ENCODE data around the gene DOK3. TPM values are rescaled to one million over a fixed set of nuclear protein-coding genes. Genes with fewer than 3 reads are reported as not detected.
A peak's percentile ranks its signal among the peaks of the same experiment; 100 is the strongest.

Gene DOK3
- total RNA-seq, 6 experiments from 2014 or later = 1.1 to 2.6 (median 1.3) TPM

DNA sequence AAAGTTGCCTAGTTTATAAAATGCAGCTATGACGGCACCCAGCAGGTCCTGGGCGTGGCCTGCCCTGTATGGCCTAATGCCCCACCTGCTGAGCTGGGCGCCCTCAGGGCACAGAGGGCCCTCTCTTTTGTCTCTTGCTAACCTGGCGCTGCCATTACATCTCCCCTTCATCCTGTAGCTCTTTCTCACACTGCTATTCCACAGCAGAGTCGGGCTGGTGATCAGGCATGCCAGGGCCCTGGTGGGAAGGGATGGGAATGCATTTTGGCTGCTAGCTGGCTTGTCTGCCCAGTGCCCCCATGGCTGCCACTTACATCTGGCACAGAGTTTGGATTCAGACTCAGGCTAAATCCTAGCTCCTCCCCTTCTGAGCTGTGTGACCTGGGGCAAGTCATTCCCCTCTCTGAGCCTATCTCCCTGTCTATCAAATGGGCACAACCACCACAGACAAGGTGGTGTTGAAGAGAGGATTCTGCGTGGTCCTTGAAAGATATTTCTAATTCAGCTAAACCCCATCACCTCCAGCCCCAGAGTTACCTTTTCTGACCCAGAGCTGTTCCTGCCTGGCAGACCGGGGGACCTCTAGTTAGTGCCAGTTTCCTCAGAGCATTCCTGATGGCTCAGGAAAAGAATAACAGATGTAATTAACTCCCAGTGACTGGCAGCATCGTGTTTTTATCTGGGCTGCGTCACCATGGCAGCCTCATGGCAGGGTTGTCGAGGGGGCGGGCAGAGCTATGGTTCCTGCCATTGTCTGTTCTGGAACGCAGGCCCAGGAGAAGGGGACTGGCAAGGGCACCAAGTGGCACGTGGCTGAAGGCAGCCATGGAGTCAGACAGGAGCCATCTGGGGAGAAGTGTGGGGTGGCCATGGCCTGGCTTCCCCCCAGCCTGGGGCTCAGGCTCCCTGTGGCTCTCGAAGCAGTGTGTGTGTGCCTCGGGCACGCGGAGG, 56.7 kb downstream of the DOK3 start:
- DNase-seq = no peak
- peaks cover 14% of the 10 kb centered on the region for H3K27me3 Mint-ChIP-seq (ENCODE audit: insufficient read depth)
- H3K36me3 Mint-ChIP-seq (ENCODE audit: low read depth) = peaks cover 14% of the 10 kb centered on the region
- H3K4me3 Mint-ChIP-seq = peak overlapping the region; percentile 19; the same call in 1 of the 2 replicates
- no peaks in the 10 kb centered on the region; the same call in 1 of the 2 replicates for H3K9me3 Mint-ChIP-seq
- H3K4me1 Mint-ChIP-seq (ENCODE audit: low read depth) = peaks cover 24% of the 10 kb centered on the region
- peak overlapping the region; percentile 9; the same call in 1 of the 2 replicates for H3K27ac Mint-ChIP-seq
- TF ChIP-seq, protein P1, sequence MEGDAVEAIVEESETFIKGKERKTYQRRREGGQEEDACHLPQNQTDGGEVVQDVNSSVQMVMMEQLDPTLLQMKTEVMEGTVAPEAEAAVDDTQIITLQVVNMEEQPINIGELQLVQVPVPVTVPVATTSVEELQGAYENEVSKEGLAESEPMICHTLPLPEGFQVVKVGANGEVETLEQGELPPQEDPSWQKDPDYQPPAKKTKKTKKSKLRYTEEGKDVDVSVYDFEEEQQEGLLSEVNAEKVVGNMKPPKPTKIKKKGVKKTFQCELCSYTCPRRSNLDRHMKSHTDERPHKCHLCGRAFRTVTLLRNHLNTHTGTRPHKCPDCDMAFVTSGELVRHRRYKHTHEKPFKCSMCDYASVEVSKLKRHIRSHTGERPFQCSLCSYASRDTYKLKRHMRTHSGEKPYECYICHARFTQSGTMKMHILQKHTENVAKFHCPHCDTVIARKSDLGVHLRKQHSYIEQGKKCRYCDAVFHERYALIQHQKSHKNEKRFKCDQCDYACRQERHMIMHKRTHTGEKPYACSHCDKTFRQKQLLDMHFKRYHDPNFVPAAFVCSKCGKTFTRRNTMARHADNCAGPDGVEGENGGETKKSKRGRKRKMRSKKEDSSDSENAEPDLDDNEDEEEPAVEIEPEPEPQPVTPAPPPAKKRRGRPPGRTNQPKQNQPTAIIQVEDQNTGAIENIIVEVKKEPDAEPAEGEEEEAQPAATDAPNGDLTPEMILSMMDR (IDR thresholded peaks at IDR 0.05) = peak; percentile 45

Other genes starting within 250 kb of the DOK3 start
- gene RAB24, start 206.1 kb downstream of the DOK3 start, total RNA-seq (2021; fragmentation: NEBNext Ultra II Directional; extraction: Animal tissue kit (Norgen Biotek cat#: 25700)) = 10 to 100 TPM; 23.3 to 31.4 (median 26.4) TPM
- gene PRELID1, start 206.0 kb downstream of the DOK3 start, total RNA-seq (2021; fragmentation: NEBNext Ultra II Directional; extraction: Animal tissue kit (Norgen Biotek cat#: 25700)) = 100 to 1,000 TPM; 182 to 225 (median 217) TPM
- 10 to 100 TPM in 5 of 6 experiments, 1 to 10 TPM in 1; 7.7 to 17.0 (median 15.3) TPM for gene MXD3, start 197.9 kb downstream of the DOK3 start, total RNA-seq (2021; fragmentation: NEBNext Ultra II Directional; extraction: Animal tissue kit (Norgen Biotek cat#: 25700))
- gene LMAN2, start 158.2 kb downstream of the DOK3 start, total RNA-seq (2021; fragmentation: NEBNext Ultra II Directional; extraction: Animal tissue kit (Norgen Biotek cat#: 25700)) = 100 to 1,000 TPM; 153 to 169 (median 164) TPM
- 1 to 10 TPM; 1.0 to 2.2 (median 1.2) TPM for gene RGS14, start 151.9 kb downstream of the DOK3 start, total RNA-seq (2021; fragmentation: NEBNext Ultra II Directional; extraction: Animal tissue kit (Norgen Biotek cat#: 25700))
- gene SLC34A1, start 125.4 kb downstream of the DOK3 start, total RNA-seq (2021; fragmentation: NEBNext Ultra II Directional; extraction: Animal tissue kit (Norgen Biotek cat#: 25700)) = not detected
- gene PFN3, start 109.2 kb downstream of the DOK3 start, total RNA-seq (2021; fragmentation: NEBNext Ultra II Directional; extraction: Animal tissue kit (Norgen Biotek cat#: 25700)) = not detected
- gene F12, start 100.3 kb downstream of the DOK3 start, total RNA-seq (2021; fragmentation: NEBNext Ultra II Directional; extraction: Animal tissue kit (Norgen Biotek cat#: 25700)) = 1 to 10 TPM in 1 of 6 experiments, under 1 TPM in 5; 0.63 to 1.2 (median 0.87) TPM
- gene GRK6, start 83.2 kb downstream of the DOK3 start, total RNA-seq (2021; fragmentation: NEBNext Ultra II Directional; extraction: Animal tissue kit (Norgen Biotek cat#: 25700)) = 10 to 100 TPM; 25.8 to 30.7 (median 28.0) TPM
- 10 to 100 TPM in 4 of 6 experiments, 1 to 10 TPM in 2; 8.9 to 16.9 (median 10.4) TPM for gene PRR7, start 63.0 kb downstream of the DOK3 start, total RNA-seq (2021; fragmentation: NEBNext Ultra II Directional; extraction: Animal tissue kit (Norgen Biotek cat#: 25700))
- 100 to 1,000 TPM; 346 to 394 (median 358) TPM for gene DBN1, start 36.2 kb downstream of the DOK3 start, total RNA-seq (2021; fragmentation: NEBNext Ultra II Directional; extraction: Animal tissue kit (Norgen Biotek cat#: 25700))
- 100 to 1,000 TPM; 339 to 353 (median 343) TPM for gene PDLIM7, start 12.2 kb downstream of the DOK3 start, total RNA-seq (2021; fragmentation: NEBNext Ultra II Directional; extraction: Animal tissue kit (Norgen Biotek cat#: 25700))
- gene DDX41, start 7.1 kb upstream of the DOK3 start, total RNA-seq (2021; fragmentation: NEBNext Ultra II Directional; extraction: Animal tissue kit (Norgen Biotek cat#: 25700)) = 100 to 1,000 TPM in 3 of 6 experiments, 10 to 100 TPM in 3; 83.8 to 105 (median 98.5) TPM
- 10 to 100 TPM; 16.1 to 25.6 (median 21.6) TPM for gene FAM193B, start 44.7 kb upstream of the DOK3 start, total RNA-seq (2021; fragmentation: NEBNext Ultra II Directional; extraction: Animal tissue kit (Norgen Biotek cat#: 25700))
- gene TMED9, start 82.4 kb upstream of the DOK3 start, total RNA-seq (2021; fragmentation: NEBNext Ultra II Directional; extraction: Animal tissue kit (Norgen Biotek cat#: 25700)) = 100 to 1,000 TPM; 350 to 457 (median 354) TPM
- gene B4GALT7, start 90.3 kb upstream of the DOK3 start, total RNA-seq (2021; fragmentation: NEBNext Ultra II Directional; extraction: Animal tissue kit (Norgen Biotek cat#: 25700)) = 10 to 100 TPM; 39.5 to 54.0 (median 42.9) TPM

All from HFFc6 (cell line).